Measurements from ENCODE around the gene CPXM2.

The CPXM2 gene

DNA sequence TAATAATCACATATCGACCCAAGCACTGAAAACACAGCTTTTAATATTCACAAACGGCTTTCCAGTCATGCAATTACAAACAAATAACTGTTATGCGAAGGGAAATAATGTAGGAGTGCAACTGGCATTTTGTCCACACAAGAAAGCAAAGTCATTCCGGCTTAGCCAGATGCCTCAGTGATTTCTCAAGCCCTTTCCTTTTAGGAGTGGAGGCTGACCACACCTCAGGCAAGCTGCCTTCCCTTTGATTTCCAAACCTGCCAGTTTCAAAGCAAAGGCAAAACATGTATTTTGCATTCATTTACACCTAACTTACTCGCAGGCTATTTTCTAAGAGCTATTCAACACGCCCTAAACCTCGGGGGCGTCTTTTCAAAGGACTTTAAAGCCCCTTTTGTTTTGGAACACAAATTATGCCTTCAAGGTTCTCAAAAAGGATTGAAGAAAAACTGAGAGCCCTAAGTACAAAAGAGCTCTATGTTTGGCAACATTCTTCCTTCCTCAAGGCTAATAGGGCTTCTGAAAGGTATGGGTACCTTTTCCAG lies 109.6 kb downstream of the CPXM2 start:
- DNase-seq (ENCODE audit: low read depth): no peak
- TF ChIP-seq, protein P1, sequence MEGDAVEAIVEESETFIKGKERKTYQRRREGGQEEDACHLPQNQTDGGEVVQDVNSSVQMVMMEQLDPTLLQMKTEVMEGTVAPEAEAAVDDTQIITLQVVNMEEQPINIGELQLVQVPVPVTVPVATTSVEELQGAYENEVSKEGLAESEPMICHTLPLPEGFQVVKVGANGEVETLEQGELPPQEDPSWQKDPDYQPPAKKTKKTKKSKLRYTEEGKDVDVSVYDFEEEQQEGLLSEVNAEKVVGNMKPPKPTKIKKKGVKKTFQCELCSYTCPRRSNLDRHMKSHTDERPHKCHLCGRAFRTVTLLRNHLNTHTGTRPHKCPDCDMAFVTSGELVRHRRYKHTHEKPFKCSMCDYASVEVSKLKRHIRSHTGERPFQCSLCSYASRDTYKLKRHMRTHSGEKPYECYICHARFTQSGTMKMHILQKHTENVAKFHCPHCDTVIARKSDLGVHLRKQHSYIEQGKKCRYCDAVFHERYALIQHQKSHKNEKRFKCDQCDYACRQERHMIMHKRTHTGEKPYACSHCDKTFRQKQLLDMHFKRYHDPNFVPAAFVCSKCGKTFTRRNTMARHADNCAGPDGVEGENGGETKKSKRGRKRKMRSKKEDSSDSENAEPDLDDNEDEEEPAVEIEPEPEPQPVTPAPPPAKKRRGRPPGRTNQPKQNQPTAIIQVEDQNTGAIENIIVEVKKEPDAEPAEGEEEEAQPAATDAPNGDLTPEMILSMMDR (conservative IDR thresholded peaks at IDR 0.05; ENCODE audit: low read depth, low read length): no peak
- no peak overlapping the region for H3K4me3 ChIP-seq (ENCODE audit: low read depth, low read length)

DNA sequence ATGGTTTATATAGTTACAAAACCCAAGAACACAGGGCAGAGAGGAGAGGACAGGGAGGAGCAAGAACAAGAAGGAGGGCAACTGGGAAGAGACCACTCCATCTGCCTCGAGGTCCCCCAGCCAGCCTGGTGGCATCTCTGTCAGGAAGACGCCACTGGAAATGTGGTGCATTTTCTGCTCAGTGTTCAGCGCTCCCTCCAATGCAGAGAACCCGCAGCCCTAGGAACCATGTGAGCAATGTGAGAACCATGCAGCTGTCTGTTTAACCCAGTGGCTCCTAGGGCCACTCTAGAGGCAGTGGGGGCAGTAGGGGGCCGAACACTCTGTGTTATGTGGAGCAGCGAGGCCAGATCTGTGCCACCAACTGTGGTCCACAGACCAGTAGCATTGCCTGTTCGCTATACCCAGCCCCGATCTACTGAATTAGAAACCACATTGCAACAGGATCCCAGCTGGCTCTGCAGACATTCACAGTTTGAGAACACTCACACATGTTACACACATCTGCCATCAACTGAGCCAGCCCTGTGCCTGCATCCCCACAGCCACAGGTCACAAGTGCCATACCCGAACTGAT lies 110.2 kb downstream of the CPXM2 start:
- no peak for DNase-seq (ENCODE audit: low read depth)
- TF ChIP-seq, protein P1 (conservative IDR thresholded peaks at IDR 0.05; ENCODE audit: low read depth, low read length): no peak

DNA sequence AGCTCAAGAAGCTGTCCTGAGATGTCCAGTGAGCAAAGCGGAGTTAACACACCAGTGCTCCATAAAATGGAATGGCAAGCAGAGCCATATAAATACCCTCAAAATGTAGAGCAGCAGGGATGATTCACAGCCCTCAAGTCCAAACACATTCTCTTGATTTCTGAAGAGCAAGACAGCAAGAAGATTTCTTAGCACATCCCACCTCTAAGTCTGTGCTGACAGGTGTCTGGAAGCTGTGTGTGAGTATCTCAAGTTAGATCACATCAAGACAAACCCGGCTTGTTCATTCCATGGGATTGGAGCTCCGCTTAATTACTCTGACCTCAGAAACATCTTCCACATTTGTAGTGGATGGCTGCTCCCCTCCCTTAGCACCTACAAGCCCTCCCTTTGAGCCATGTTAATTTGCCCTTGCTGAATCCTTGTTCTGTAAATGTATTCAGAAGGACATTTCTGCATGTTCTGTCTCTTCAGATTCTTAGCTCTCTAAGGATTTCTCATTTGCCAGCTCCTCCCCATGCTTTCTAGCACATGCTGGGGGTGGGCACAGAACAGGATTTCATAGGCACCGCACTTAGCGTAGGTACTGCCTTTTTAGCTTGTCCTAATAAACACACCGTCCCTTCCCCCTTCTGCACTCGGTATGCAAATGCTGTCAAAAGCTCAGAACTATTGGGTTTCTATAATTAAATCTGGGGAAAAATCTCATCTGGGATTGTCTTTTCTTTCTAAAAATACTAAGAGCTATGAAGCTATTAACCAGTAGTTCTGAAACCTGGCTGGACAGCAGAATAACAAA lies 112.7 kb downstream of the CPXM2 start:
- TF ChIP-seq, protein P1 (conservative IDR thresholded peaks at IDR 0.05; ENCODE audit: low read depth, low read length): no peak
- DNase-seq (ENCODE audit: low read depth): no peak
- no peak overlapping the region for H3K4me3 ChIP-seq (ENCODE audit: low read depth, low read length)

More for the DNA sequence above, 110.2 kb downstream of the CPXM2 start:
- H3K4me3 ChIP-seq (ENCODE audit: low read depth, low read length): no peak overlapping the region

DNA sequence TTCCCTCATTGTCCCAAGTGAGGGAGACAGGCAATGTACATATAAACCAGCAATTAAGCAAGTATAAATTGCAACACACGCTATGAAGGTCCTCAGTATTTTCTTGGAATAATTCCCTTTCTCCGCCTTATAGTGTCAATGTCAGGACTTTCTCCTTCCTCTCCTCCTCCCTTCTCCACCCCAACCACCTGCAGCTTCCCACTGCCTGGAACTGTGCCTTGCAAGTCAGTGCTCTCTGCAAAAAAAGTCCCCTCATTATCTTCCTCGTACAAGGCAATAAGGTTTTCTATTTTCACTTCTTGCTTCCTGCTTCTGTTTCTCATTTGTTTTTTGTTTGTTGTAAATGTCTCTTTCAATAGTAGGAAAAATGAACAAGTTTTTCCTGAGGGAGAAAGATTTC lies 113.7 kb downstream of the CPXM2 start:
- no peak overlapping the region for H3K4me3 ChIP-seq (ENCODE audit: low read depth, low read length)
- DNase-seq (ENCODE audit: low read depth): no peak
- TF ChIP-seq, protein P1 (conservative IDR thresholded peaks at IDR 0.05; ENCODE audit: low read depth, low read length): no peak

DNA sequence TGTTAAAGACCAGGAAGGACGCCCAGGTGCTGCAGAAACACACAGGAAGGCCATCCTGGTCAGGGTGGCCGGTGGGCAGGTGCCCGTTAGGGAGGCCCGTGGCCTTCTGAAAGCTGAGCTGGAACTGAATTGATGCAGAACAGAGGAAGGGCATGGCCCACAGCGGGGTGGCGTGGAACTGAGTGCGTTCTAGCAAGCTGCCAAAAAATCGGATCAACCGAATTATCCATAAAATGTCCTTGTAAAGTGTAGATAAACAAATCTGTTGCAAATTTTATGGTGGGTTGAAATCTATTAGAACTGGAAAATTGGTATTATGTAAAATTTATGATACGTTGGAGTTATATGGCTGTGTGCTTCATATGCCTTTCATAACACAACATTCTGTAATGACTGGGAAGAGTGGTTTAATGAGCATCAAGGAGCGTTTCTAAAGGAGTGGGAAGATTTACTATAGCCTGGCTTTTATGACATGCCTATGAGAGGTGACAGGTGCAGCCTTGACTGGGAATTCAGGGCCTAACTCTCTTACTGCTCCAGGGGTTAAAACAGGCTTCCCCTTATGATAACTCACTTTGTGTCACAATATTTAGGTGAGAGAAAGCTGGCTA lies 117.4 kb downstream of the CPXM2 start:
- DNase-seq (ENCODE audit: low read depth): no peak
- TF ChIP-seq, protein P1 (conservative IDR thresholded peaks at IDR 0.05; ENCODE audit: low read depth, low read length): no peak
- H3K4me3 ChIP-seq (ENCODE audit: low read depth, low read length): no peak overlapping the region

DNA sequence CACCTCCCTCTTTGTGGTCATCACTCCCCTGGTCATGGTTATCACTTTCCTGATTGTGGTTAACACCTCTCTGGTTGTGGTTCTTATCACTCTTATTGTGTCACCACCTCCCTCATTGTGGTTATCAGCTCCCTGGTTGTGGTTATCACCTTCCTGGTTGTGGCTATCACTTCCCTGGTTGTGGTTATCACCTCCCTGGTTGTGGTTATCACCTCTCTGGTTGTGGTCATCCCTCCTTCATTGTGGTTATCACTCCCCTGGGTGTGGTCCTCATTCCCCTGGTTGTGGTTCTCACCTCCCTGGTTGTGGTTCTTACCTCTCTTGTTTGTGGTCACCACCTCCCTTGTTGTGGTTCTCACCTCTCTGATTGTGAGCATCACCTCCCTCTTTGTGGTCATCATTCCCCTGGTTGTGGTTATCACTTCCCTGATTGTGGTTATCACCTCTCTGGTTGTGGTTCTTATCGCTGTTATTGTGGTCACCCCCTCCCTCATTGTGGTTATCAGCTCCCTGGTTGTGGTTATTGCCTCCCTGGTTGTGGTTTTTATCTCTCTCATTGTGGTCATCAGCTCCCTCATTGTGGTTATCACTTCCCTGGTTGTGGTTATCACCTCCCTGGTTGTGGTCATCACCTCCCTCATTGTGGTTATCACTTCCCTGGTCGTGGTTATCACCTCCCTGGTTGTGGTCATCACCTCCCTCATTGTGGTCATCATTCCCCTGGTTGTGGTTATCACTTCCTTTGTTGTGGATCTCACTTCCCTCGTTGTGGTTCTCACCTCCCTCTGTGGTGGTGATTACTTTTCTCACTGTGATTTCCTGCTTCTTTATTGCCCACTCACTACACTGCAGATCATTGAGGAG lies 118.7 kb downstream of the CPXM2 start:
- TF ChIP-seq, protein P1 (conservative IDR thresholded peaks at IDR 0.05; ENCODE audit: low read depth, low read length): no peak
- DNase-seq (ENCODE audit: low read depth): no peak
- no peak overlapping the region for H3K4me3 ChIP-seq (ENCODE audit: low read depth, low read length)
